Measurements from ENCODE around the gene RPL6. TPM values are rescaled to one million over a fixed set of nuclear protein-coding genes. Genes with fewer than 3 reads are reported as not detected.
"Not testable (repeated sequence)": the region's sequence is repeated elsewhere in the genome, so short reads cannot be mapped to it uniquely, and the experiment has no call there.

RPL6 gene
- polyA plus RNA-seq, 1 experiment, result 2,667 TPM

GRCh38 chr12:112401054-112401453 lies 8.4 kb downstream of the RPL6 start:
- H3K4me3 ChIP-seq (ENCODE audit: low read depth, low read length), result no peak overlapping the region
- ChIA-PET POLR2A (no interaction called here), CTCF (interaction anchor here (0.6 to 1.8 kb wide), 3 partner anchors 14 to 456 kb away, joined by 5 to 7 read pairs (median 6); no protein-coding TSS in a partner anchor)
- no peaks in the 10 kb centered on the region for H3K9me3 ChIP-seq (ENCODE audit: control insufficient read depth, insufficient read depth, low read length)
- H3K27ac ChIP-seq (ENCODE audit: low read depth, low read length), result no peak overlapping the region
- DNase-seq (ENCODE audit: low read depth, low spot score), result no peak
- TF ChIP-seq, protein P1, sequence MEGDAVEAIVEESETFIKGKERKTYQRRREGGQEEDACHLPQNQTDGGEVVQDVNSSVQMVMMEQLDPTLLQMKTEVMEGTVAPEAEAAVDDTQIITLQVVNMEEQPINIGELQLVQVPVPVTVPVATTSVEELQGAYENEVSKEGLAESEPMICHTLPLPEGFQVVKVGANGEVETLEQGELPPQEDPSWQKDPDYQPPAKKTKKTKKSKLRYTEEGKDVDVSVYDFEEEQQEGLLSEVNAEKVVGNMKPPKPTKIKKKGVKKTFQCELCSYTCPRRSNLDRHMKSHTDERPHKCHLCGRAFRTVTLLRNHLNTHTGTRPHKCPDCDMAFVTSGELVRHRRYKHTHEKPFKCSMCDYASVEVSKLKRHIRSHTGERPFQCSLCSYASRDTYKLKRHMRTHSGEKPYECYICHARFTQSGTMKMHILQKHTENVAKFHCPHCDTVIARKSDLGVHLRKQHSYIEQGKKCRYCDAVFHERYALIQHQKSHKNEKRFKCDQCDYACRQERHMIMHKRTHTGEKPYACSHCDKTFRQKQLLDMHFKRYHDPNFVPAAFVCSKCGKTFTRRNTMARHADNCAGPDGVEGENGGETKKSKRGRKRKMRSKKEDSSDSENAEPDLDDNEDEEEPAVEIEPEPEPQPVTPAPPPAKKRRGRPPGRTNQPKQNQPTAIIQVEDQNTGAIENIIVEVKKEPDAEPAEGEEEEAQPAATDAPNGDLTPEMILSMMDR (IDR thresholded peaks at IDR 0.05; ENCODE audit: low read depth, low read length), result no peak
- no peaks in the 10 kb centered on the region for H3K27me3 ChIP-seq (ENCODE audit: control insufficient read depth, insufficient read depth, low read length)

DNA sequence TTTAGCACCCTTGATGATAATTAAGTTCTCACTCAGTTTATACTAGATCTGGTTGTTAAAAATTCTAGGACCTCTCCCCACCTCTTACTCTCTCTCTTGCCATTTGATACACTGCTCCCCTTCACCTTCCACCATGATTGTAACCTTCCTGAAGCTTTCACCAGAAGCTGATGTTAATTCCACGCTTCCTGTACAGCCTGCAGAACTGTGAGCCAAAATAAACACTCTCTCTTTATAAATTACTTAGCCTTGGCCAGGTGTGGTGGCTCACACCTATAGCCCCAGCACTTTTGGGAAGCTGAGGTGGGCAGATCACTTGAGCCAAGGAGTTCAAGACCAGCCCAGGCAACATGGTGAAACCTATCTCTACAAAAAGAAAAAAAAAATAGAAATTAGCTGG lies 16.1 kb downstream of the RPL6 start:
- no peaks in the 10 kb centered on the region for H3K9me3 ChIP-seq (ENCODE audit: control insufficient read depth, insufficient read depth, low read length)
- TF ChIP-seq, protein P1 (IDR thresholded peaks at IDR 0.05; ENCODE audit: low read depth, low read length), result no peak
- H3K27me3 ChIP-seq (ENCODE audit: control insufficient read depth, insufficient read depth, low read length), result peaks cover 4% of the 10 kb centered on the region
- no peak overlapping the region for H3K27ac ChIP-seq (ENCODE audit: low read depth, low read length)
- no peak overlapping the region for H3K4me3 ChIP-seq (ENCODE audit: low read depth, low read length)
- no peak for DNase-seq (ENCODE audit: low read depth, low spot score)
- CTCF ChIA-PET, result no interaction called here
- POLR2A ChIA-PET, result no interaction called here

- ChIA-PET POLR2A (interaction anchor here (0.7 kb wide), 1 partner anchor 230 kb away, joined by 3 read pairs; no protein-coding TSS in a partner anchor), CTCF (interaction anchor here (4.4 kb wide), 1 partner anchor 192 kb away, joined by 79 read pairs; no protein-coding TSS in a partner anchor)
- H3K27me3 ChIP-seq (ENCODE audit: control insufficient read depth, insufficient read depth, low read length); H3K9me3 ChIP-seq (ENCODE audit: control insufficient read depth, insufficient read depth, low read length); H3K4me3 ChIP-seq (ENCODE audit: low read depth, low read length); DNase-seq (ENCODE audit: low read depth, low spot score); H3K27ac ChIP-seq (ENCODE audit: low read depth, low read length): not testable (repeated sequence)
Measured at GRCh38 chr12:112389922-112390654, 19.3 kb downstream of the RPL6 start.

GRCh38 chr12:112389228-112389627 lies 20.2 kb downstream of the RPL6 start:
- no peak for DNase-seq (ENCODE audit: low read depth, low spot score)
- TF ChIP-seq, protein P1 (IDR thresholded peaks at IDR 0.05; ENCODE audit: low read depth, low read length), result no peak
- POLR2A ChIA-PET, result interaction anchor here (0.7 kb wide), 1 partner anchor 229 kb away, joined by 3 read pairs; no protein-coding TSS in a partner anchor
- CTCF ChIA-PET, result interaction anchor here (4.4 kb wide), 1 partner anchor 191 kb away, joined by 79 read pairs; no protein-coding TSS in a partner anchor
- Histone ChIP-seq H3K4me3 (ENCODE audit: low read depth, low read length) (no peak overlapping the region), H3K27ac (ENCODE audit: low read depth, low read length) (no peak overlapping the region), H3K27me3 (ENCODE audit: control insufficient read depth, insufficient read depth, low read length) (peaks cover 4% of the 10 kb centered on the region), H3K9me3 (ENCODE audit: control insufficient read depth, insufficient read depth, low read length) (no peaks in the 10 kb centered on the region)

DNA sequence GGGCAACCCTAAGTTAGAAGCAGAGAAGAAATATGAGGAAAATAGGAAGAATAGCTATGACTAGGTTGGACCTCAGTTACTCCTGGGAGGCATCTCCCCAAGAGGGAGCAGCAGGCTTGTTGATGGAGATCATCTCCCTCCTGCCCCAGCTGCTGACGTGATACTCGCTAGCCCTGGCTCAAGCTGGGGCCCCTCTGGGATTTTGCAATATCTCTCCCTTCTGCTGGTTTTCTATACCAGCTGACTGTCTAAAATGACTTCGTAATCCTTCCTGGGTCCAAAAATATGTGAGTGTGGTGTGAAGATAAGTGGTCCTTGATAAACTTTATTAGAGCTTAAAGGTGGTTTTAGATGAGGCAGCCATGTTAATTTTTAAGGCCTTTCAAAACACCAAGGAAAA lies 22.7 kb downstream of the RPL6 start:
- POLR2A ChIA-PET, result interaction anchor here (0.6 to 1.1 kb wide), 7 partner anchors 10 to 989 kb away, joined by 3 to 11 read pairs (median 3); no protein-coding TSS in a partner anchor
- Histone ChIP-seq H3K4me3 (ENCODE audit: low read depth, low read length) (no peak overlapping the region), H3K27me3 (ENCODE audit: control insufficient read depth, insufficient read depth, low read length) (no peaks in the 10 kb centered on the region), H3K27ac (ENCODE audit: low read depth, low read length) (peak overlapping the region; percentile 39), H3K9me3 (ENCODE audit: control insufficient read depth, insufficient read depth, low read length) (no peaks in the 10 kb centered on the region)
- CTCF ChIA-PET, result interaction anchor here (0.6 to 4.4 kb wide), 36 partner anchors 9 to 336 kb away, joined by 3 to 79 read pairs (median 4); no protein-coding TSS in a partner anchor
- peak; percentile 63 for DNase-seq (ENCODE audit: low read depth, low spot score)
- TF ChIP-seq, protein P1 (IDR thresholded peaks at IDR 0.05; ENCODE audit: low read depth, low read length), result 0 out of 2 replicates have a peak, but pooled peaks have one; percentile 6
